Astrocyte (in vitro differentiated cells and primary cell): ENCODE data around the gene MYADM.

Experiments used
- EZH2 ChIP-seq: IDR thresholded peaks from 2 replicates; pipeline ENCODE4 v1.6.1; 2012; ENCODE audit warnings: mild to moderate bottlenecking, low read length, inconsistent platforms; ENCODE audit not compliant: insufficient read depth
- TF ChIP-seq, protein P1 (sequence below): IDR thresholded peaks from 2 replicates; pipeline ENCODE4 v1.5.1; 2011; ENCODE audit warnings: low read depth, mild to moderate bottlenecking, inconsistent platforms, low read length, moderate library complexity; ENCODE audit not compliant: insufficient read depth

DNA sequence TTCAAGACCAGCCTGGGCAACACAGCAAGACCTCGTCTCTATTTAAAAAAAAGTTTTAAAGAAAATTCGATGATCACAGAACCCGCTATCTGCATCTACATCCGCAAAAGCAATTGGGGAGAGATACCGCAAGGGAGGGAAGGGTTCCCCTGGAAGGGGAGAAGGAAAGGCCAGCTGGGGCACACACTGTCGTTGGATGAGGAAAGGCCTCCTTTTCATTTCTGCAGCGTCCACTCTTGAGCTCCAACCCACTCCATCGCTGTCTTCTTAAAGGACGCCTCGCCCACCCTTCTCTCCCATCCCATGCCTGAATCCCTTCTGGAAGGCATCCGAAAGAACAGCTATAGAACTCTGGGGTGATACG is 11.1 kb downstream of the MYADM start:
- TF ChIP-seq, protein P1, sequence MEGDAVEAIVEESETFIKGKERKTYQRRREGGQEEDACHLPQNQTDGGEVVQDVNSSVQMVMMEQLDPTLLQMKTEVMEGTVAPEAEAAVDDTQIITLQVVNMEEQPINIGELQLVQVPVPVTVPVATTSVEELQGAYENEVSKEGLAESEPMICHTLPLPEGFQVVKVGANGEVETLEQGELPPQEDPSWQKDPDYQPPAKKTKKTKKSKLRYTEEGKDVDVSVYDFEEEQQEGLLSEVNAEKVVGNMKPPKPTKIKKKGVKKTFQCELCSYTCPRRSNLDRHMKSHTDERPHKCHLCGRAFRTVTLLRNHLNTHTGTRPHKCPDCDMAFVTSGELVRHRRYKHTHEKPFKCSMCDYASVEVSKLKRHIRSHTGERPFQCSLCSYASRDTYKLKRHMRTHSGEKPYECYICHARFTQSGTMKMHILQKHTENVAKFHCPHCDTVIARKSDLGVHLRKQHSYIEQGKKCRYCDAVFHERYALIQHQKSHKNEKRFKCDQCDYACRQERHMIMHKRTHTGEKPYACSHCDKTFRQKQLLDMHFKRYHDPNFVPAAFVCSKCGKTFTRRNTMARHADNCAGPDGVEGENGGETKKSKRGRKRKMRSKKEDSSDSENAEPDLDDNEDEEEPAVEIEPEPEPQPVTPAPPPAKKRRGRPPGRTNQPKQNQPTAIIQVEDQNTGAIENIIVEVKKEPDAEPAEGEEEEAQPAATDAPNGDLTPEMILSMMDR, result no peak
- TF ChIP-seq EZH2, result no peak
